GM12864 (cell line): Measurements from ENCODE around the gene RCN2.
"Not testable (repeated sequence)": the region's sequence is repeated elsewhere in the genome, so short reads cannot be mapped to it uniquely, and the experiment has no call there.

Source experiments
- DNase-seq: peaks from one replicate; pipeline ENCODE4 v3.0.0-alpha.2; 2011; ENCODE audit warnings: low read depth
- H3K4me3 ChIP-seq: 2 replicates; pipeline ENCODE4 v1.5.1; 2011; ENCODE audit warnings: mild to moderate bottlenecking, low read depth, low read length, control low read depth
- CTCF ChIP-seq: IDR thresholded peaks from 2 replicates; pipeline ENCODE4 v1.5.1; 2011; ENCODE audit warnings: low read depth, mild to moderate bottlenecking, moderate library complexity, low read length, control low read depth, inconsistent platforms; ENCODE audit errors: missing control alignments

Gene RCN2

GRCh38 chr15:76953913-76954312, 22.4 kb downstream of the RCN2 start:
- H3K4me3 ChIP-seq: no peak overlapping the region
- no peak for DNase-seq
- TF ChIP-seq CTCF: no peak

- no peak for TF ChIP-seq CTCF
- H3K4me3 ChIP-seq: no peak overlapping the region
- no peak for DNase-seq
Measured at GRCh38 chr15:76954744-76955143, 23.2 kb downstream of the RCN2 start.

- DNase-seq: no peak
- no peak overlapping the region for H3K4me3 ChIP-seq
- no peak for TF ChIP-seq CTCF
Measured at GRCh38 chr15:76961268-76962011, 29.9 kb downstream of the RCN2 start.

GRCh38 chr15:76962337-76963013, 30.9 kb downstream of the RCN2 start:
- no peak for TF ChIP-seq CTCF
- peak; percentile 5 for DNase-seq
- H3K4me3 ChIP-seq: no peak overlapping the region

GRCh38 chr15:76963596-76963995, 32.0 kb downstream of the RCN2 start:
- TF ChIP-seq CTCF: no peak
- no peak for DNase-seq
- H3K4me3 ChIP-seq: no peak overlapping the region

- H3K4me3 ChIP-seq: no peak overlapping the region
- no peak for DNase-seq
- TF ChIP-seq CTCF: no peak
Measured at GRCh38 chr15:76964157-76964556, 32.6 kb downstream of the RCN2 start.

GRCh38 chr15:76966051-76966450, 34.5 kb downstream of the RCN2 start:
- DNase-seq, H3K4me3 ChIP-seq: not testable (repeated sequence)
